T-cell (primary cell): ENCODE data around the gene CLEC16A. TPM values are rescaled to one million over a fixed set of nuclear protein-coding genes. Genes with fewer than 3 reads are reported as not detected.

Source experiments
- ATAC-seq, 4 experiments: fragments of 200-7000 bp in 3 of 4; fragments of 150-1000 bp in 1 of 4; cut with Tn5 transposase; replicated peaks in 1 of 4; 1 replicate in 3 of 4; 2 replicates in 1 of 4; pipeline ENCODE4 v1.10.0; 2021; ENCODE audit warnings: moderate library complexity in 3 of 4, mild to moderate bottlenecking in 2 of 4, moderate number of reproducible peaks in 1 of 4
- CTCF ChIA-PET, 2 donors: fragments of 300-600 bp; sonication (Branson Sonifier 250); formaldehyde crosslinking; loops; one replicate each; lab custom pipeline; 2022; ENCODE audit warnings: antibody characterized with exemption in 2 of 2; lab: Charles Lee
- POLR2A ChIA-PET, 2 donors: fragments of 300-600 bp; sonication (Branson Sonifier 250); formaldehyde crosslinking; loops; one replicate each; lab custom pipeline; 2022; ENCODE audit warnings: antibody characterized with exemption in 2 of 2; lab: Charles Lee
- DNase-seq, 35 experiments: peaks; one replicate each; pipeline versions ENCODE4 v3.0.0 to v3.0.0-alpha.2; 2013 to 2023
- H3K27ac ChIP-seq: one replicate; pipeline ENCODE4 v1.5.1; 2013; ENCODE audit warnings: low read length
- H3K27me3 ChIP-seq, 2 experiments: replicated peaks in 1 of 2; 1 replicate in 1 of 2; 2 replicates in 1 of 2; pipeline versions ENCODE4 v1.6.1 to v1.7.0; 2013; ENCODE audit warnings: low read length in 1 of 2, mixed read lengths in 1 of 2; ENCODE audit not compliant: control insufficient read depth in 2 of 2, insufficient read depth in 2 of 2; ENCODE audit errors: extremely low read depth in 1 of 2
- H3K36me3 ChIP-seq, 2 donors: 1 replicate in 1 of 2; 2 replicates in 1 of 2; pipeline versions ENCODE4 v1.6.1 to v1.7.0; 2013; ENCODE audit warnings: low read length in 1 of 2; ENCODE audit not compliant: control insufficient read depth in 2 of 2, insufficient read depth in 1 of 2; ENCODE audit errors: extremely low read depth in 1 of 2
- H3K4me1 ChIP-seq, 2 experiments: 1 replicate in 1 of 2; 2 replicates in 1 of 2; pipeline versions ENCODE4 v1.6.1 to v1.7.0; 2013; ENCODE audit warnings: low read length in 2 of 2, mixed read lengths in 1 of 2; ENCODE audit not compliant: insufficient read depth in 2 of 2, control insufficient read depth in 1 of 2; ENCODE audit errors: extremely low read depth in 1 of 2
- H3K4me3 ChIP-seq, 2 donors: 1 replicate in 1 of 2; 2 replicates in 1 of 2; pipeline versions ENCODE4 v1.5.1 to v1.7.0; 2013; ENCODE audit warnings: mild to moderate bottlenecking in 2 of 2, low read length in 1 of 2, moderate library complexity in 1 of 2; ENCODE audit not compliant: control insufficient read depth in 1 of 2; ENCODE audit errors: extremely low read depth in 1 of 2
- H3K9me3 ChIP-seq: 2 replicates; pipeline ENCODE4 v1.7.0; 2013
- H3K27ac Mint-ChIP-seq, 2 donors: one replicate each; pipeline ENCODE4 v1.8.0; 2020 to 2021; ENCODE audit warnings: mild to moderate bottlenecking in 2 of 2, mixed read lengths in 2 of 2
- H3K27me3 Mint-ChIP-seq, 2 donors: one replicate each; pipeline ENCODE4 v1.8.0; 2021 to 2022; ENCODE audit warnings: mixed read lengths in 2 of 2
- H3K36me3 Mint-ChIP-seq: one replicate; pipeline ENCODE4 v1.8.0; 2021; ENCODE audit warnings: mixed read lengths
- H3K4me1 Mint-ChIP-seq, 3 donors: one replicate each; pipeline ENCODE4 v1.8.0; 2020 to 2022; ENCODE audit warnings: mixed read lengths in 3 of 3, mild to moderate bottlenecking in 1 of 3
- H3K4me3 Mint-ChIP-seq, 3 donors: one replicate each; pipeline ENCODE4 v1.8.0; 2020 to 2022; ENCODE audit warnings: mild to moderate bottlenecking in 3 of 3, mixed read lengths in 3 of 3, moderate library complexity in 3 of 3
- H3K9me3 Mint-ChIP-seq, 3 donors: one replicate each; pipeline ENCODE4 v1.8.0; 2020 to 2022; ENCODE audit warnings: mixed read lengths in 3 of 3
- WGBS: methylation state at CpG from one replicate; pipeline ENCODE4 v1.1.5; 2013; ENCODE audit warnings: missing lambda C conversion rate; ENCODE audit not compliant: insufficient coverage; 5-methylcytosine and 5-hydroxymethylcytosine counted together
- total RNA-seq, 35 experiments: library from RNA in 6 of 35; stranded (reverse) in 6 of 35; fragments of 120-200 nt in 1 of 35; gene quantifications; one replicate each; pipeline versions ENCODE4 v1.2.1 to v1.2.4 and lab custom pipeline; 2013 to 2026

The CLEC16A gene
- total RNA-seq, 5 donors from 2014 or later (not counting 1 experiment from before 2014, with no cell fraction given): 27.4 to 34.6 (median 28.7) TPM

DNA sequence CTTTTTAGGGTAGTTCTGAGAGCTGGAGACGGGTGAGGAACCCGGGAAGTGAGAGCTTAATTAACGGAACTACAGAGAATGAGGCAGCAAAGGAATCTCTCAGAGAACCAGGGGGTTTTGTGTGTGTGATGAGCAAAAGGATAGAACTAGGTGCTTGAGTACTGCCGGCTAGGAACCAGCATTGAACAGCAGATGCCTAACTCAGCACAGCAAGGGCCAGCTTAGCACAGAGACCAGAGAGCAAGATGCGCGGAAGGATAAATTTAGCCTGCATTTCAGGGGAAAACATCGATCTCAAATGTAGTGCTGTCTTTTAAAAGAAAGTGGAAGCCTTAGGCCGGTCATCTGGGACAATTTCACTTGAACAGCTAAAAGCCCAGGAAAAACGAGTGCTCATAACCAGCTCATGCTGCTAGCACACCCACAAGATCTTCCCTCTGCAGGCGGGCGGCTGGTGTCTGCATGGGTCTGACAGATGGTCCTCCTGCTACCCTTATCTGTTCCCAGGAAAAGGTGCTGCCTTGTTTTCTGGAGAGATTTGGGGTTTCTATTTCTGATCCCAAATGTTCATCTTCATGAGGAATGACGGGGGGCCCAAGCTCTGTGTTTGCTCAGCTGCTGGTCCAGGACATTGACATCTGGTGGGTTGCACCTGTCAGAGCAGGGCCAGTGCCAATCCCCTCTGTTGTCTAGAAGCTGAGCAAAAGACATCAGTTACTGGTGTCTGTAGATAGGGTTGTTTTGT, 207.7 kb downstream of the CLEC16A start:
- CTCF ChIA-PET: no interaction called here
- Histone ChIP-seq H3K4me1 (no peaks in the 10 kb centered on the region), H3K9me3 (no peaks in the 10 kb centered on the region), H3K27ac (no peak overlapping the region), H3K4me3 (no peak overlapping the region), H3K27me3 (no peaks in the 10 kb centered on the region), H3K36me3 (peaks cover 0 to 3% of the 10 kb centered on the region in 2 donors)
- POLR2A ChIA-PET: no interaction called here
- DNase-seq: no peak
- ATAC-seq: no peak
- Mint-ChIP-seq H3K9me3 (no peaks in the 10 kb centered on the region), H3K4me1 (peaks cover 7 to 25% (median 12%) of the 10 kb centered on the region in 3 donors), H3K4me3 (no peak overlapping the region), H3K27ac (no peak overlapping the region), H3K36me3 (peaks cover 32% of the 10 kb centered on the region), H3K27me3 (no peaks in the 10 kb centered on the region)
- 97% methylated on average over 12 of the region's 12 CpGs for WGBS

DNA sequence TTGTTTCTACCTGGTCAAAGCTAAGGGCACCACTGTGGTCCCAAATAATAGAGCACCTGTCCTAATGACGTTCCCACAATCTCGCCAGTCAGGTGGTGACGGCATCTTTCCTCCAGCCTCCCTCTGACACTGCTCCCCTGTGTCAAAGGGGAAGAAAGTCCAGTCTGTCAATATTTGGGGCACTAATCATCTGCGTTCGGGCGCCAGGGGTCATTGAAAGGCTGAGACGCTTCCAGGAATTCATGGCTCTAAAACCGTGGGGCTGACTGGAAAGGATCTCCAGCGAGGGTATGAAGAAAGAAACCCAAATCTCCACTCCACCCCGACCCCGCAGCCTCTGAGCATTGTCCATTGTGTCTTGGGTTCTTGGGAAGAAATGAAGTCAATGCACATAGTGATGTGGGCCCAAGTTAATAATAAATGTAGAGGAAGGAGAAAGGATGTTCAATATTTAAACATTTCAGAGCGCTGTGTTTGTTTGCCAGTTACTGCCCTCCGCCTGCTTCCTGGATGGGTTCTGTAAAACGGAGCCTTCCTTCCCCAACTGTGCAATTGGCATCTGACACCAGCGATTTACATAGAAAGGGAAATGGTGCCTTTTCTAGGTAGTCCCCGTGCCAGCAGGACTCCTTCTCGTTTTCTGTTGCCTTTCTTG, 208.4 kb downstream of the CLEC16A start:
- CTCF ChIA-PET: no interaction called here
- Mint-ChIP-seq H3K4me3 (no peak overlapping the region), H3K27ac (no peak overlapping the region)

DNA sequence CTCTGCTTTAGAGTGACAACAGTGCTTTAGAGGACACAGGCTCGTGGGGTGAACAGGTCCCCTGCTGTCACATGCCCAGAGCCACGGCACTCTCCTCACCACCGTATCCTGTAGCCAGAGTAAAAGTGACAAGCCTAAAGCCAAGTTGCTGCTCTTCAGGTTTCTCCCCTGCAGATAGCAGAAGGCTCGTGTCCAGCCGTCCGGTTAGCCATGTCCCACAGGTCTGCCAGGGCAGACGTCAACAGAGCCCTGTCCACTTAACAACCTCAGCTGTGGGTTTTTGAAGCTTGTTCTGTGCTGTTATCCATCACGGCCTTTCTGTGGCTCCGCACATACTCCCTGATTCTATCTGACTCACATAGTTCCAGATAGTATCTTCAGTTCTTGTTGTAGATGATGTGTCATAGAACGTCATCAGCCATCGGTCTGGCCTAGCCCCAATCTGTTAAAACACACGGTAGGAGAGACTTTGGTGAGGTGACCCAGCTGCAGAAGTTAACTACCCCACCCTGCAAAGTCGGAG, 211.0 kb downstream of the CLEC16A start:
- ATAC-seq (no peak), DNase-seq (peak in 6 of 35 experiments; percentile 8 to 27 (median 20))
- Mint-ChIP-seq H3K9me3 (no peaks in the 10 kb centered on the region), H3K27me3 (no peaks in the 10 kb centered on the region), H3K27ac (no peak overlapping the region), H3K4me1 (peaks cover 10 to 25% (median 14%) of the 10 kb centered on the region in 3 donors), H3K36me3 (peaks cover 14% of the 10 kb centered on the region), H3K4me3 (no peak overlapping the region)
- Histone ChIP-seq H3K4me1 (no peaks in the 10 kb centered on the region), H3K36me3 (no peaks in the 10 kb centered on the region), H3K27me3 (no peaks in the 10 kb centered on the region), H3K9me3 (no peaks in the 10 kb centered on the region), H3K27ac (no peak overlapping the region), H3K4me3 (no peak overlapping the region)
- 92% methylated on average over 6 of the region's 13 CpGs for WGBS
- POLR2A ChIA-PET: no interaction called here
- CTCF ChIA-PET: no interaction called here

More for the DNA sequence above, 208.4 kb downstream of the CLEC16A start:
- H3K27me3 ChIP-seq: no peaks in the 10 kb centered on the region
- WGBS: 74% methylated on average over 10 of the region's 17 CpGs
- H3K9me3 ChIP-seq: no peaks in the 10 kb centered on the region
- H3K36me3 ChIP-seq: peaks cover 0 to 3% of the 10 kb centered on the region in 2 donors
- no peak for ATAC-seq
- Mint-ChIP-seq H3K9me3 (no peaks in the 10 kb centered on the region), H3K27me3 (no peaks in the 10 kb centered on the region), H3K36me3 (peaks cover 28% of the 10 kb centered on the region), H3K4me1 (peaks cover 9 to 25% (median 14%) of the 10 kb centered on the region in 3 donors)
- H3K27ac ChIP-seq: no peak overlapping the region
- peak in 1 of 35 experiments; percentile 9 for DNase-seq
- no peaks in the 10 kb centered on the region for H3K4me1 ChIP-seq
- POLR2A ChIA-PET: no interaction called here
- no peak overlapping the region for H3K4me3 ChIP-seq

DNA sequence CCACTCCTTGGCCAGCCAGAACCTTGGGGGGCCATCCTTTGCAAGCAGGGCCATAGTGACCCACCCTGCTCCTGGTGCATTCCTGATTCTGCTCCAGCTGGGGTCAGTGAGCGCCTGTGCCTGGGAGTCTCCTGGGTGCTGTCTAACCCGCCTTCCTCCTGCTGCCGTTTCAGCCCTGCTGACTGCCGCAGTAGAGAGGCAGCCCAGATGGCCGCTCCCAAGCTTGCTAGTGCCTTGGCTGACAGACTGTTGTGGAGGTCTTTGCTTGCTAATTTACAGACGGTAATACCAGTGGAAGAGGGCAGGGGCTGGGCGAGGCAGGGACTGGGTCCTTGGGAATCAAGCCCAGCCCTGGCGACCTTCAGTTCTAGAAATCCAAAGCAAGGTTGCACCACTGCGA, 212.0 kb downstream of the CLEC16A start:
- no peak overlapping the region for H3K27ac Mint-ChIP-seq
- no peak for ATAC-seq
- WGBS: 97% methylated on average over 9 of the region's 9 CpGs
- Histone ChIP-seq H3K27me3 (no peaks in the 10 kb centered on the region), H3K4me3 (no peak overlapping the region), H3K36me3 (no peaks in the 10 kb centered on the region), H3K4me1 (no peaks in the 10 kb centered on the region), H3K9me3 (no peaks in the 10 kb centered on the region), H3K27ac (no peak overlapping the region)
- H3K36me3 Mint-ChIP-seq: peaks cover 15% of the 10 kb centered on the region
- no peaks in the 10 kb centered on the region for H3K27me3 Mint-ChIP-seq
- ChIA-PET CTCF (interaction anchor here in 1 of 2 donors (0.6 kb wide), 1 partner anchor 636 kb away, joined by 5 read pairs; no protein-coding TSS in a partner anchor), POLR2A (no interaction called here)
- H3K4me3 Mint-ChIP-seq: no peak overlapping the region
- peaks cover 11 to 27% (median 14%) of the 10 kb centered on the region in 3 donors for H3K4me1 Mint-ChIP-seq
- H3K9me3 Mint-ChIP-seq: no peaks in the 10 kb centered on the region
- DNase-seq: no peak

DNA sequence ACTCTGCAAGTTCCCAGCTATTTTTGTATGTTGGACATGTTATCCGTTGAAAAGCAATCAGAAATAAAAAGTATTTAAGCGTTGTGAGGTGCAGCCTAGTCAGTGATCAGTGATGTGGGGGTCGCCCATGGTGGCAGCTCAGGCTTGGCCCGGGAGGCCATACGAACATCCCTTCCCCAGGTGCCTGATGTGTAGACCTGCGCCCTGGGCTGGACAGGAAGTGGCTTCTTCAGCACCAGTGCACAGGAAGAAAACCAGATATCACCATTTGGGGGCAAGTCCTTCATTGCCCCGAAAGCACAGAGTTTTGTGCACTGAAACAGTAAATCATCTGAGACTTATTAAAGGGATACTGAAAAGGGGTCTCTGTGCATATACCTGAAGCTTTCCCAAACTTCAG, 212.8 kb downstream of the CLEC16A start:
- Histone ChIP-seq H3K27me3 (no peaks in the 10 kb centered on the region), H3K4me1 (no peaks in the 10 kb centered on the region), H3K9me3 (no peaks in the 10 kb centered on the region), H3K36me3 (no peaks in the 10 kb centered on the region), H3K4me3 (no peak overlapping the region), H3K27ac (no peak overlapping the region)
- H3K4me1 Mint-ChIP-seq: peaks cover 11 to 23% (median 12%) of the 10 kb centered on the region in 3 donors
- ChIA-PET CTCF (interaction anchor here in 1 of 2 donors (0.6 kb wide), 1 partner anchor 635 kb away, joined by 5 read pairs; no protein-coding TSS in a partner anchor), POLR2A (no interaction called here)
- no peaks in the 10 kb centered on the region for H3K27me3 Mint-ChIP-seq
- H3K27ac Mint-ChIP-seq: no peak overlapping the region
- H3K36me3 Mint-ChIP-seq: peaks cover 11% of the 10 kb centered on the region
- 82% methylated on average over 4 of the region's 7 CpGs for WGBS
- H3K9me3 Mint-ChIP-seq: no peaks in the 10 kb centered on the region
- ATAC-seq (no peak), DNase-seq (no peak)
- no peak overlapping the region for H3K4me3 Mint-ChIP-seq

DNA sequence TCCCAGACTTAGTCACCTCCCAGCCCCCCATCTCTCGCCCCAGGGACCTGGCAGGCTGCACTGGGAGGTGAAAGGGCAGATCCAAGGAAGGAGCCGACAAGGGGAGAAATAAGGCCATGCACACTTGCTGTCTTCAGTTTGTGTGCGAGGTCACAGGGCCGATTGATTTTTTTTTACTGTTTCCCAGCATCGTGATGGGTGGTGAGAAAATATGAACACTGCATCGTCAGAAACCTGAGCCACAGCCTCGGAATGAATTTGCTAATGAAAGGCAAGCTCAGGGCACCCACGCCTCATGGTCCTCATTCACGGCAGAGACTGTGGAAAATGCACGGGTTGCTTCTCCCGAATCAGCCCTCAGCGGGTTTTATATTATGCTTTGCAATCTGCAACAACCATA, 213.7 kb downstream of the CLEC16A start:
- CTCF ChIA-PET: no interaction called here
- Mint-ChIP-seq H3K27me3 (no peaks in the 10 kb centered on the region), H3K27ac (no peak overlapping the region), H3K36me3 (peaks cover 15% of the 10 kb centered on the region), H3K4me1 (peaks cover 7 to 14% (median 13%) of the 10 kb centered on the region in 3 donors), H3K9me3 (no peaks in the 10 kb centered on the region), H3K4me3 (no peak overlapping the region)
- ATAC-seq (no peak), DNase-seq (no peak)
- Histone ChIP-seq H3K4me3 (no peak overlapping the region), H3K36me3 (no peaks in the 10 kb centered on the region), H3K4me1 (no peaks in the 10 kb centered on the region), H3K27ac (no peak overlapping the region), H3K27me3 (no peaks in the 10 kb centered on the region), H3K9me3 (no peaks in the 10 kb centered on the region)
- 96% methylated on average over 7 of the region's 12 CpGs for WGBS
- POLR2A ChIA-PET: no interaction called here
